ENCODE measurements around the gene CHST13. TPM values are rescaled to one million over a fixed set of nuclear protein-coding genes. Genes with fewer than 3 reads are reported as not detected.

Gene CHST13
- total RNA-seq, 5 donors from 2014 or later (not counting 1 experiment from before 2014, with no cell fraction given), result 0.20 TPM; not detected in 4

GRCh38 chr3:126487151-126487771 is 36.7 kb upstream of the CHST13 start:
- Mint-ChIP-seq H3K36me3 (no peaks in the 10 kb centered on the region), H3K4me3 (no peak overlapping the region), H3K27ac (no peak overlapping the region)

GRCh38 chr3:126488185-126488584 is 35.8 kb upstream of the CHST13 start:
- H3K27me3 Mint-ChIP-seq, result peaks cover 0 to 2% of the 10 kb centered on the region in 2 donors
- Histone ChIP-seq H3K4me3 (ENCODE audit: control insufficient read depth in 1 of 2, extremely low read depth in 1 of 2, low read length in 1 of 2) (no peak overlapping the region), H3K9me3 (no peaks in the 10 kb centered on the region), H3K4me1 (ENCODE audit: control insufficient read depth in 1 of 2, extremely low read depth in 1 of 2, insufficient read depth in 2 of 2, low read length in 2 of 2) (peaks cover 0 to 11% of the 10 kb centered on the region in 2 experiments), H3K27me3 (replicated peaks in 1 of 2; ENCODE audit: control insufficient read depth in 2 of 2, extremely low read depth in 1 of 2, insufficient read depth in 2 of 2, low read length in 1 of 2) (peaks cover 0 to 5% of the 10 kb centered on the region in 2 experiments), H3K27ac (ENCODE audit: low read length) (no peak overlapping the region), H3K36me3 (ENCODE audit: control insufficient read depth in 2 of 2, extremely low read depth in 1 of 2, insufficient read depth in 1 of 2, low read length in 1 of 2) (no peaks in the 10 kb centered on the region)
- ATAC-seq (replicated peaks in 1 of 4), result no peak
- ChIA-PET POLR2A (no interaction called here), CTCF (no interaction called here)
- WGBS (ENCODE audit: insufficient coverage), result 79% methylated on average over 11 of the region's 14 CpGs
- H3K9me3 Mint-ChIP-seq, result no peaks in the 10 kb centered on the region
- H3K4me1 Mint-ChIP-seq, result peaks cover 9 to 18% (median 12%) of the 10 kb centered on the region in 3 donors
- no peak for DNase-seq
- no peak overlapping the region for H3K27ac Mint-ChIP-seq
- H3K4me3 Mint-ChIP-seq, result no peak overlapping the region
- no peaks in the 10 kb centered on the region for H3K36me3 Mint-ChIP-seq

More at GRCh38 chr3:126487151-126487771, 36.7 kb upstream of the CHST13 start:
- CTCF ChIA-PET, result no interaction called here
- 56% methylated on average over 17 of the region's 17 CpGs for WGBS (ENCODE audit: insufficient coverage)
- Mint-ChIP-seq H3K9me3 (no peaks in the 10 kb centered on the region), H3K4me1 (peaks cover 9 to 16% (median 12%) of the 10 kb centered on the region in 3 donors), H3K27me3 (peaks cover 0 to 2% of the 10 kb centered on the region in 2 donors)
- peaks cover 0 to 5% of the 10 kb centered on the region in 2 experiments for H3K27me3 ChIP-seq (replicated peaks in 1 of 2; ENCODE audit: control insufficient read depth in 2 of 2, extremely low read depth in 1 of 2, insufficient read depth in 2 of 2, low read length in 1 of 2)
- ATAC-seq (replicated peaks in 1 of 4) (peak; percentile 36 to 54 (median 46)), DNase-seq (no peak)
- no peaks in the 10 kb centered on the region for H3K9me3 ChIP-seq
- POLR2A ChIA-PET, result no interaction called here
- H3K36me3 ChIP-seq (ENCODE audit: control insufficient read depth in 2 of 2, extremely low read depth in 1 of 2, insufficient read depth in 1 of 2, low read length in 1 of 2), result no peaks in the 10 kb centered on the region
- no peak overlapping the region for H3K27ac ChIP-seq (ENCODE audit: low read length)
- H3K4me3 ChIP-seq (ENCODE audit: control insufficient read depth in 1 of 2, extremely low read depth in 1 of 2, low read length in 1 of 2), result no peak overlapping the region
- peaks cover 0 to 11% of the 10 kb centered on the region in 2 experiments for H3K4me1 ChIP-seq (ENCODE audit: control insufficient read depth in 1 of 2, extremely low read depth in 1 of 2, insufficient read depth in 2 of 2, low read length in 2 of 2)

- Histone ChIP-seq H3K27me3 (replicated peaks in 1 of 2; ENCODE audit: control insufficient read depth in 2 of 2, extremely low read depth in 1 of 2, insufficient read depth in 2 of 2, low read length in 1 of 2) (peaks cover 0 to 5% of the 10 kb centered on the region in 2 experiments), H3K4me1 (ENCODE audit: control insufficient read depth in 1 of 2, extremely low read depth in 1 of 2, insufficient read depth in 2 of 2, low read length in 2 of 2) (peaks cover 0 to 14% of the 10 kb centered on the region in 2 experiments), H3K27ac (ENCODE audit: low read length) (no peak overlapping the region), H3K4me3 (ENCODE audit: control insufficient read depth in 1 of 2, extremely low read depth in 1 of 2, low read length in 1 of 2) (no peak overlapping the region), H3K36me3 (ENCODE audit: control insufficient read depth in 2 of 2, extremely low read depth in 1 of 2, insufficient read depth in 1 of 2, low read length in 1 of 2) (no peaks in the 10 kb centered on the region), H3K9me3 (no peaks in the 10 kb centered on the region)
- Mint-ChIP-seq H3K4me3 (no peak overlapping the region), H3K27me3 (peaks cover 0 to 2% of the 10 kb centered on the region in 2 donors), H3K36me3 (no peaks in the 10 kb centered on the region), H3K27ac (no peak overlapping the region), H3K9me3 (no peaks in the 10 kb centered on the region), H3K4me1 (peaks cover 9 to 23% (median 15%) of the 10 kb centered on the region in 3 donors)
- DNase-seq (no peak), ATAC-seq (replicated peaks in 1 of 4) (no peak)
- ChIA-PET POLR2A (no interaction called here), CTCF (no interaction called here)
- 96% methylated on average over 11 of the region's 16 CpGs for WGBS (ENCODE audit: insufficient coverage)
Measured at GRCh38 chr3:126488886-126489569, 34.9 kb upstream of the CHST13 start.

- H3K36me3 Mint-ChIP-seq, result no peaks in the 10 kb centered on the region
- H3K4me1 Mint-ChIP-seq, result peaks cover 9 to 28% (median 17%) of the 10 kb centered on the region in 3 donors
- no peak overlapping the region for H3K27ac Mint-ChIP-seq
- POLR2A ChIA-PET, result no interaction called here
- 93% methylated on average over 4 of the region's 6 CpGs for WGBS (ENCODE audit: insufficient coverage)
- Histone ChIP-seq H3K27me3 (replicated peaks in 1 of 2; ENCODE audit: control insufficient read depth in 2 of 2, extremely low read depth in 1 of 2, insufficient read depth in 2 of 2, low read length in 1 of 2) (peaks cover 0 to 5% of the 10 kb centered on the region in 2 experiments), H3K9me3 (no peaks in the 10 kb centered on the region), H3K4me3 (ENCODE audit: control insufficient read depth in 1 of 2, extremely low read depth in 1 of 2, low read length in 1 of 2) (no peak overlapping the region), H3K4me1 (ENCODE audit: control insufficient read depth in 1 of 2, extremely low read depth in 1 of 2, insufficient read depth in 2 of 2, low read length in 2 of 2) (peaks cover 0 to 14% of the 10 kb centered on the region in 2 experiments), H3K27ac (ENCODE audit: low read length) (no peak overlapping the region), H3K36me3 (ENCODE audit: control insufficient read depth in 2 of 2, extremely low read depth in 1 of 2, insufficient read depth in 1 of 2, low read length in 1 of 2) (no peaks in the 10 kb centered on the region)
- H3K9me3 Mint-ChIP-seq, result no peaks in the 10 kb centered on the region
- CTCF ChIA-PET, result no interaction called here
- DNase-seq, result no peak
- H3K27me3 Mint-ChIP-seq, result peaks cover 0 to 2% of the 10 kb centered on the region in 2 donors
- H3K4me3 Mint-ChIP-seq, result no peak overlapping the region
- no peak for ATAC-seq (replicated peaks in 1 of 4)
Measured at GRCh38 chr3:126490619-126491018, 33.3 kb upstream of the CHST13 start.

GRCh38 chr3:126491221-126492013 is 32.5 kb upstream of the CHST13 start:
- ChIA-PET CTCF (no interaction called here), POLR2A (no interaction called here)
- Histone ChIP-seq H3K9me3 (no peaks in the 10 kb centered on the region), H3K27me3 (replicated peaks in 1 of 2; ENCODE audit: control insufficient read depth in 2 of 2, extremely low read depth in 1 of 2, insufficient read depth in 2 of 2, low read length in 1 of 2) (peaks cover 0 to 7% of the 10 kb centered on the region in 2 experiments), H3K27ac (ENCODE audit: low read length) (no peak overlapping the region), H3K4me1 (ENCODE audit: control insufficient read depth in 1 of 2, extremely low read depth in 1 of 2, insufficient read depth in 2 of 2, low read length in 2 of 2) (peaks cover 0 to 14% of the 10 kb centered on the region in 2 experiments), H3K36me3 (ENCODE audit: control insufficient read depth in 2 of 2, extremely low read depth in 1 of 2, insufficient read depth in 1 of 2, low read length in 1 of 2) (no peaks in the 10 kb centered on the region), H3K4me3 (ENCODE audit: control insufficient read depth in 1 of 2, extremely low read depth in 1 of 2, low read length in 1 of 2) (no peak overlapping the region)
- Mint-ChIP-seq H3K9me3 (no peaks in the 10 kb centered on the region), H3K36me3 (no peaks in the 10 kb centered on the region), H3K27ac (no peak overlapping the region), H3K4me1 (peaks cover 8 to 22% (median 14%) of the 10 kb centered on the region in 3 donors), H3K4me3 (no peak overlapping the region), H3K27me3 (peaks cover 0 to 2% of the 10 kb centered on the region in 2 donors)
- WGBS (ENCODE audit: insufficient coverage), result 88% methylated on average over 14 of the region's 21 CpGs
- ATAC-seq (replicated peaks in 1 of 4) (no peak), DNase-seq (no peak)

- Mint-ChIP-seq H3K27me3 (peaks cover 0 to 2% of the 10 kb centered on the region in 2 donors), H3K9me3 (no peaks in the 10 kb centered on the region), H3K4me1 (peaks cover 0 to 15% (median 4%) of the 10 kb centered on the region in 3 donors), H3K27ac (no peak overlapping the region), H3K36me3 (no peaks in the 10 kb centered on the region), H3K4me3 (no peak overlapping the region)
- Histone ChIP-seq H3K27me3 (replicated peaks in 1 of 2; ENCODE audit: control insufficient read depth in 2 of 2, extremely low read depth in 1 of 2, insufficient read depth in 2 of 2, low read length in 1 of 2) (peaks cover 0 to 14% of the 10 kb centered on the region in 2 experiments), H3K36me3 (ENCODE audit: control insufficient read depth in 2 of 2, extremely low read depth in 1 of 2, insufficient read depth in 1 of 2, low read length in 1 of 2) (no peaks in the 10 kb centered on the region), H3K4me1 (ENCODE audit: control insufficient read depth in 1 of 2, extremely low read depth in 1 of 2, insufficient read depth in 2 of 2, low read length in 2 of 2) (peaks cover 2 to 14% of the 10 kb centered on the region in 2 experiments), H3K9me3 (no peaks in the 10 kb centered on the region), H3K27ac (ENCODE audit: low read length) (no peak overlapping the region), H3K4me3 (ENCODE audit: control insufficient read depth in 1 of 2, extremely low read depth in 1 of 2, low read length in 1 of 2) (no peak overlapping the region)
- CTCF ChIA-PET, result no interaction called here
- POLR2A ChIA-PET, result interaction anchor here in 1 of 2 donors (0.7 kb wide), 1 partner anchor 31 kb away, joined by 3 read pairs; no protein-coding TSS in a partner anchor
- no peak for DNase-seq
- no peak for ATAC-seq (replicated peaks in 1 of 4)
- WGBS (ENCODE audit: insufficient coverage), result 74% methylated on average over 10 of the region's 14 CpGs
Measured at GRCh38 chr3:126493051-126493450, 30.9 kb upstream of the CHST13 start.

Data from T-cell (primary cell).